WTC11 (cell line): ENCODE measurements around the gene CHDH. TPM values are rescaled to one million over a fixed set of nuclear protein-coding genes. Genes with fewer than 3 reads are reported as not detected.

Experiments
- ATAC-seq: fragments of 200-7000 bp; cut with Tn5 transposase; 2 replicates; pipeline ENCODE4 v1.10.0; 2021; ENCODE audit warnings: mild to moderate bottlenecking, moderate library complexity
- CTCF ChIA-PET: fragments of 300-600 bp; sonication (Branson Sonifier 250); formaldehyde crosslinking; loops from one replicate; lab custom pipeline; 2021; ENCODE audit warnings: antibody characterized with exemption; lab: Charles Lee
- POLR2A ChIA-PET: fragments of 350-600 bp; sonication (Branson Sonifier 250); formaldehyde crosslinking; loops from one replicate; lab custom pipeline; 2021; ENCODE audit warnings: antibody characterized with exemption; lab: Charles Lee
- DNase-seq: peaks from one replicate; pipeline ENCODE4 v3.0.0; 2021; ENCODE audit warnings: low spot score
- H3K27ac Mint-ChIP-seq: 2 replicates; pipeline ENCODE4 v1.8.0; 2021; ENCODE audit warnings: mixed read lengths
- H3K27me3 Mint-ChIP-seq: 2 replicates; pipeline ENCODE4 v1.8.0; 2021; ENCODE audit warnings: low read depth, mild to moderate bottlenecking, moderate library complexity, mixed read lengths
- H3K36me3 Mint-ChIP-seq: 2 replicates; pipeline ENCODE4 v1.8.0; 2021; ENCODE audit warnings: mixed read lengths
- H3K4me1 Mint-ChIP-seq: 2 replicates; pipeline ENCODE4 v1.8.0; 2022; ENCODE audit warnings: mixed read lengths
- H3K4me3 Mint-ChIP-seq: 2 replicates; pipeline ENCODE4 v1.8.0; 2021; ENCODE audit warnings: mild to moderate bottlenecking, moderate library complexity, mixed read lengths
- H3K9me3 Mint-ChIP-seq: 2 replicates; pipeline ENCODE4 v1.8.0; 2021; ENCODE audit warnings: mixed read lengths
- CREM ChIP-seq: sonication (generic); formaldehyde crosslinking; IDR thresholded peaks from 2 replicates; pipeline ENCODE4 v1.8.1; 2022; ENCODE audit warnings: mild to moderate bottlenecking, missing genetic modification reagents, moderate library complexity
- EMX1 ChIP-seq: fragments of 250-450 bp; sonication (Bioruptor Pico); IDR thresholded peaks from 2 replicates; pipeline ENCODE4 v1.8.0; 2021; ENCODE audit warnings: mild to moderate bottlenecking
- ETV6 ChIP-seq: sonication (generic); formaldehyde crosslinking; IDR thresholded peaks from 2 replicates; pipeline ENCODE4 v1.8.1; 2022; ENCODE audit warnings: mild to moderate bottlenecking, missing genetic modification reagents
- GTF2I ChIP-seq: fragments of 250-450 bp; sonication (Bioruptor Pico); conservative IDR thresholded peaks from 2 replicates; pipeline ENCODE4 v1.4.0; 2021; ENCODE audit warnings: mild to moderate bottlenecking
- JAZF1 ChIP-seq: fragments of 250-450 bp; sonication (Bioruptor Pico); IDR thresholded peaks from 2 replicates; pipeline ENCODE4 v1.9.0; 2021; ENCODE audit warnings: moderate library complexity, mild to moderate bottlenecking, inconsistent platforms
- MXD4 ChIP-seq: fragments of 250-450 bp; sonication (Bioruptor Pico); IDR thresholded peaks from 2 replicates; pipeline ENCODE4 v1.8.0; 2021; ENCODE audit warnings: mild to moderate bottlenecking, moderate library complexity, borderline replicate concordance
- RELA ChIP-seq: sonication (generic); formaldehyde crosslinking; IDR thresholded peaks from 2 replicates; pipeline ENCODE4 v1.8.1; 2022; ENCODE audit warnings: missing genetic modification reagents, mild to moderate bottlenecking, borderline replicate concordance
- TEAD1 ChIP-seq: sonication (generic); formaldehyde crosslinking; IDR thresholded peaks from 2 replicates; pipeline ENCODE4 v1.8.0; 2022; ENCODE audit warnings: mild to moderate bottlenecking, missing genetic modification reagents
- ZNF121 ChIP-seq: sonication (generic); formaldehyde crosslinking; IDR thresholded peaks from 2 replicates; pipeline ENCODE4 v1.8.0; 2023; ENCODE audit warnings: missing genetic modification reagents
- ZNF671 ChIP-seq: fragments of 250-450 bp; sonication (Bioruptor Pico); IDR thresholded peaks from 2 replicates; pipeline ENCODE4 v1.8.0; 2021; ENCODE audit warnings: mild to moderate bottlenecking
- total RNA-seq: library from RNA; stranded (reverse); gene quantifications from 3 replicates; pipeline ENCODE4 v1.2.3, GENCODE V29; 2021
- TF ChIP-seq, protein P1 (sequence below): sonication (generic); formaldehyde crosslinking; IDR thresholded peaks from 2 replicates; pipeline ENCODE4 v1.8.1; 2023; ENCODE audit warnings: mild to moderate bottlenecking, moderate library complexity, missing genetic modification reagents
- TF ChIP-seq, protein P2 (sequence below): sonication (generic); formaldehyde crosslinking; conservative IDR thresholded peaks from 2 replicates; pipeline ENCODE4 v1.8.1; 2023; ENCODE audit warnings: mild to moderate bottlenecking, low read depth, missing genetic modification reagents, moderate library complexity
- TF ChIP-seq, protein P3 (sequence below): sonication (generic); formaldehyde crosslinking; IDR thresholded peaks from 2 replicates; pipeline ENCODE4 v1.8.1; 2022; ENCODE audit warnings: missing genetic modification reagents, borderline replicate concordance
- TF ChIP-seq, protein P4 (sequence below): fragments of 250-450 bp; sonication (Bioruptor Pico); IDR thresholded peaks from 2 replicates; pipeline ENCODE4 v1.9.0; 2021; ENCODE audit warnings: mild to moderate bottlenecking
- TF ChIP-seq, protein P5 (sequence below): sonication (generic); formaldehyde crosslinking; IDR thresholded peaks from 2 replicates; pipeline ENCODE4 v1.8.1; 2023; ENCODE audit warnings: mild to moderate bottlenecking, missing genetic modification reagents
- TF ChIP-seq, protein P6 (sequence below): sonication (generic); formaldehyde crosslinking; IDR thresholded peaks from 2 replicates; pipeline ENCODE4 v1.8.1; 2022; ENCODE audit warnings: low read depth, missing genetic modification reagents, borderline replicate concordance

The CHDH gene
- total RNA-seq, 1 experiment from 2014 or later: 11.7 TPM

DNA sequence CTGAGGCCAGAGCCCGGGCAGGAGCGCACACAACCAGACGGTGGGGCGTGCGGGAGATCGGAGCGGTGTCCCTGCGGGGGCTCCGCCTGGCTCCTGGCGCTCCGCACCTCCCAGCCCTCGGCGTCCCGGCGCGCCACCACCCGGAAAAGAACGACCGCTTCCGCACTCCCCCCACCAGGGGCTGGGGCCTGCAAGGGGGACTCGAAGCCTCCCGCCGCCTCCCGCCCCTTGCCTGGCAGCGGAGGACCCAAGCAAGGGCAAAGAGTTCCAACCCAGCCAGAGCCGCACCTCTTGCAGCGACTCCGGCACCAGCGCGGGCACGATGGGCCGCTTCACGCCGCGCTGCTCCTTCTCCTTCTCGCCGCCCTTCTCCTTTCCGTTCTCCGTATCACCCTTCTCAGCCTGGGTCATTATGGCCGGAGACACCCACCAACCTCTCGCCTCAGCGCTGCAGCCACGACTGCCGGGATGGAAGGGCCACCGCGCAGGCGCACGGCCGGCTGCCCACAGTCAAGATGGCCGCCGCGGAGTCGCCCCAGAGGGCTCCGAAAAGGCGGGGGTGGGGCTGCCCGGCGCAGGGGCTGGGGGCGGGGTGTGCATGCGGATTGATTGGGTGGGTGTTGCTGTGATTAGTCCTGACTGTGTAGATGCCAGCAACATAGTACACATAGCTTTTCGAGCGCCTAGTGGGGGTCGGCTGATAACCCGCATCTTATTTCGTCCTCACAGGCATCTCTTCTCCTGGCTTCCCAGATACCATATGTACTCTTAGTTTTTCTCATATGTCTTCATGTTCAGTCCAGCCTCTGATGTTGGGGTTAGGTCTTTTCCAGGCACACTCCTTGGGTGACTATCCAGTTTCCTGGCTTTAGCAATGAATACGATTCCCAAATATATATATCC lies 35.7 kb upstream of the CHDH start, which contains the start of gene ACTR8 (continued):
- TF ChIP-seq MXD4 (CRISPR knock-in tag): no peak
- TF ChIP-seq EMX1 (CRISPR knock-in tag): no peak
- TF ChIP-seq, protein P1, sequence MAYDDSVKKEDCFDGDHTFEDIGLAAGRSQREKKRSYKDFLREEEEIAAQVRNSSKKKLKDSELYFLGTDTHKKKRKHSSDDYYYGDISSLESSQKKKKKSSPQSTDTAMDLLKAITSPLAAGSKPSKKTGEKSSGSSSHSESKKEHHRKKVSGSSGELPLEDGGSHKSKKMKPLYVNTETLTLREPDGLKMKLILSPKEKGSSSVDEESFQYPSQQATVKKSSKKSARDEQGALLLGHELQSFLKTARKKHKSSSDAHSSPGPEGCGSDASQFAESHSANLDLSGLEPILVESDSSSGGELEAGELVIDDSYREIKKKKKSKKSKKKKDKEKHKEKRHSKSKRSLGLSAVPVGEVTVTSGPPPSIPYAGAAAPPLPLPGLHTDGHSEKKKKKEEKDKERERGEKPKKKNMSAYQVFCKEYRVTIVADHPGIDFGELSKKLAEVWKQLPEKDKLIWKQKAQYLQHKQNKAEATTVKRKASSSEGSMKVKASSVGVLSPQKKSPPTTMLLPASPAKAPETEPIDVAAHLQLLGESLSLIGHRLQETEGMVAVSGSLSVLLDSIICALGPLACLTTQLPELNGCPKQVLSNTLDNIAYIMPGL (CRISPR knock-in tag): peak; percentile 81
- TF ChIP-seq, protein P2, sequence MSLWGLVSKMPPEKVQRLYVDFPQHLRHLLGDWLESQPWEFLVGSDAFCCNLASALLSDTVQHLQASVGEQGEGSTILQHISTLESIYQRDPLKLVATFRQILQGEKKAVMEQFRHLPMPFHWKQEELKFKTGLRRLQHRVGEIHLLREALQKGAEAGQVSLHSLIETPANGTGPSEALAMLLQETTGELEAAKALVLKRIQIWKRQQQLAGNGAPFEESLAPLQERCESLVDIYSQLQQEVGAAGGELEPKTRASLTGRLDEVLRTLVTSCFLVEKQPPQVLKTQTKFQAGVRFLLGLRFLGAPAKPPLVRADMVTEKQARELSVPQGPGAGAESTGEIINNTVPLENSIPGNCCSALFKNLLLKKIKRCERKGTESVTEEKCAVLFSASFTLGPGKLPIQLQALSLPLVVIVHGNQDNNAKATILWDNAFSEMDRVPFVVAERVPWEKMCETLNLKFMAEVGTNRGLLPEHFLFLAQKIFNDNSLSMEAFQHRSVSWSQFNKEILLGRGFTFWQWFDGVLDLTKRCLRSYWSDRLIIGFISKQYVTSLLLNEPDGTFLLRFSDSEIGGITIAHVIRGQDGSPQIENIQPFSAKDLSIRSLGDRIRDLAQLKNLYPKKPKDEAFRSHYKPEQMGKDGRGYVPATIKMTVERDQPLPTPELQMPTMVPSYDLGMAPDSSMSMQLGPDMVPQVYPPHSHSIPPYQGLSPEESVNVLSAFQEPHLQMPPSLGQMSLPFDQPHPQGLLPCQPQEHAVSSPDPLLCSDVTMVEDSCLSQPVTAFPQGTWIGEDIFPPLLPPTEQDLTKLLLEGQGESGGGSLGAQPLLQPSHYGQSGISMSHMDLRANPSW: no peak
- no peak for TF ChIP-seq ZNF121 (CRISPR knock-in tag)

DNA sequence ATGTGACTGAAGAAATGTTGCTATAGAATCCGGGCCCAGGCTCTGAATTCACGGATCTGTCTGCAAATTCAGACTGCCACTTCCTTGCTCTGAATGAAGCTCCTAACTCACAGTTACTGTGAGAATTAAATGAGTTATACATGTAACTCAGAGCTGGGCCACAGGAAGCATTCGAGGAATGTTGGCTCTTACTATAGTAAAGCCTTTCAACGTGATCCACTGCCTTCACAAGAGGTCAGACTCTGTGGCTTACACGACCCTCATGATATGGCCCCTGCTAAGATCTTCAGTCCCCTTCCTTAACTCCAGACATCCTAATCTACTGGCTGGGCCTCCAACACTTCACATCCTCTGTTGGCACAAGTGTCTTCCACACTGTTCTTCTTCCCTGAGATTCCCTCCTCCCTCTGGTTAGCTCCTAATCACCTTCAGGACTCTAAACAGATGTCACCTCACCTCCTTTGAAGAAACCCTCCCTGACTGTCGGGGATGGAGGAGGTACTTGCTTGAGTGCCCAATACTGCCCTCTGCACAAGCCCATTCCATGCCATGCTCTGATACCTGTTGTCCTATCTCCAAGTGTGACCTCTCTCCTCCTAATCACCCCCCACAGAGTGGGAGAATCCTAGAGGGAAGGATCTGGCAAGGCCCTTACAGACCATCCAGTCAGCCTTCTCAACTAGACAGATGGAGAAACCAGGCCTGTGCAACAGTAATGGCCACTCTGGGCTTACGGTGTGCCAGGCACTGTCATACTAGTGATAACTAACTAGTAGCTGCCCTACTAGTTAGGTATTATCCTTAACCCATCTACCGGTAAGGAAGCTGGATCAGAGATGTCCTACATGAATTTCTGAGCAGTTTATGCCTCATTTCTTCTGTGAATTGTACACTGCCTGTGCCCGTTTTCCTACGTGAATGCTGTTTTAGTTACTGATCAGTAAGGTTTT lies 34.5 kb upstream of the CHDH start:
- ATAC-seq (no peak), DNase-seq (no peak)
- no peaks in the 10 kb centered on the region for H3K27me3 Mint-ChIP-seq
- H3K27ac Mint-ChIP-seq: no peak overlapping the region
- CTCF ChIA-PET: no interaction called here
- POLR2A ChIA-PET: interaction anchor here (1.7 kb wide), 1 partner anchor 11 kb away, joined by 6 read pairs; the partner anchor contains the start of gene SELENOK
- H3K4me1 Mint-ChIP-seq: peaks cover 13% of the 10 kb centered on the region
- H3K4me3 Mint-ChIP-seq: peak overlapping the region; percentile 99
- peaks cover 52% of the 10 kb centered on the region for H3K36me3 Mint-ChIP-seq
- H3K9me3 Mint-ChIP-seq: no peaks in the 10 kb centered on the region
- TF ChIP-seq, protein P3, sequence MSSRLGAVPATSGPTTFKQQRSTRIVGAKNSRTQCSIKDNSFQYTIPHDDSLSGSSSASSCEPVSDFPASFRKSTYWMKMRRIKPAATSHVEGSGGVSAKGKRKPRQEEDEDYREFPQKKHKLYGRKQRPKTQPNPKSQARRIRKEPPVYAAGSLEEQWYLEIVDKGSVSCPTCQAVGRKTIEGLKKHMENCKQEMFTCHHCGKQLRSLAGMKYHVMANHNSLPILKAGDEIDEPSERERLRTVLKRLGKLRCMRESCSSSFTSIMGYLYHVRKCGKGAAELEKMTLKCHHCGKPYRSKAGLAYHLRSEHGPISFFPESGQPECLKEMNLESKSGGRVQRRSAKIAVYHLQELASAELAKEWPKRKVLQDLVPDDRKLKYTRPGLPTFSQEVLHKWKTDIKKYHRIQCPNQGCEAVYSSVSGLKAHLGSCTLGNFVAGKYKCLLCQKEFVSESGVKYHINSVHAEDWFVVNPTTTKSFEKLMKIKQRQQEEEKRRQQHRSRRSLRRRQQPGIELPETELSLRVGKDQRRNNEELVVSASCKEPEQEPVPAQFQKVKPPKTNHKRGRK (CRISPR knock-in tag): no peak
- TF ChIP-seq RELA: no peak
- TF ChIP-seq, protein P2: no peak
- TF ChIP-seq, protein P1 (CRISPR knock-in tag): no peak
- TF ChIP-seq ETV6 (CRISPR knock-in tag): no peak
- TF ChIP-seq JAZF1 (CRISPR knock-in tag): no peak
- TF ChIP-seq, protein P4, sequence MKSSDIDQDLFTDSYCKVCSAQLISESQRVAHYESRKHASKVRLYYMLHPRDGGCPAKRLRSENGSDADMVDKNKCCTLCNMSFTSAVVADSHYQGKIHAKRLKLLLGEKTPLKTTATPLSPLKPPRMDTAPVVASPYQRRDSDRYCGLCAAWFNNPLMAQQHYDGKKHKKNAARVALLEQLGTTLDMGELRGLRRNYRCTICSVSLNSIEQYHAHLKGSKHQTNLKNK (CRISPR knock-in tag): no peak
- TF ChIP-seq CREM (CRISPR knock-in tag): no peak
- no peak for TF ChIP-seq GTF2I (CRISPR knock-in tag)
- TF ChIP-seq TEAD1 (CRISPR knock-in tag): no peak
- TF ChIP-seq, protein P5, sequence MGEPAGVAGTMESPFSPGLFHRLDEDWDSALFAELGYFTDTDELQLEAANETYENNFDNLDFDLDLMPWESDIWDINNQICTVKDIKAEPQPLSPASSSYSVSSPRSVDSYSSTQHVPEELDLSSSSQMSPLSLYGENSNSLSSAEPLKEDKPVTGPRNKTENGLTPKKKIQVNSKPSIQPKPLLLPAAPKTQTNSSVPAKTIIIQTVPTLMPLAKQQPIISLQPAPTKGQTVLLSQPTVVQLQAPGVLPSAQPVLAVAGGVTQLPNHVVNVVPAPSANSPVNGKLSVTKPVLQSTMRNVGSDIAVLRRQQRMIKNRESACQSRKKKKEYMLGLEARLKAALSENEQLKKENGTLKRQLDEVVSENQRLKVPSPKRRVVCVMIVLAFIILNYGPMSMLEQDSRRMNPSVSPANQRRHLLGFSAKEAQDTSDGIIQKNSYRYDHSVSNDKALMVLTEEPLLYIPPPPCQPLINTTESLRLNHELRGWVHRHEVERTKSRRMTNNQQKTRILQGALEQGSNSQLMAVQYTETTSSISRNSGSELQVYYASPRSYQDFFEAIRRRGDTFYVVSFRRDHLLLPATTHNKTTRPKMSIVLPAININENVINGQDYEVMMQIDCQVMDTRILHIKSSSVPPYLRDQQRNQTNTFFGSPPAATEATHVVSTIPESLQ (CRISPR knock-in tag): no peak
- TF ChIP-seq, protein P6, sequence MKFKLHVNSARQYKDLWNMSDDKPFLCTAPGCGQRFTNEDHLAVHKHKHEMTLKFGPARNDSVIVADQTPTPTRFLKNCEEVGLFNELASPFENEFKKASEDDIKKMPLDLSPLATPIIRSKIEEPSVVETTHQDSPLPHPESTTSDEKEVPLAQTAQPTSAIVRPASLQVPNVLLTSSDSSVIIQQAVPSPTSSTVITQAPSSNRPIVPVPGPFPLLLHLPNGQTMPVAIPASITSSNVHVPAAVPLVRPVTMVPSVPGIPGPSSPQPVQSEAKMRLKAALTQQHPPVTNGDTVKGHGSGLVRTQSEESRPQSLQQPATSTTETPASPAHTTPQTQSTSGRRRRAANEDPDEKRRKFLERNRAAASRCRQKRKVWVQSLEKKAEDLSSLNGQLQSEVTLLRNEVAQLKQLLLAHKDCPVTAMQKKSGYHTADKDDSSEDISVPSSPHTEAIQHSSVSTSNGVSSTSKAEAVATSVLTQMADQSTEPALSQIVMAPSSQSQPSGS (CRISPR knock-in tag): no peak
- no peak for TF ChIP-seq ZNF671 (CRISPR knock-in tag)
